ENCODE results near the gene PGAP6. TPM values are rescaled to one million over a fixed set of nuclear protein-coding genes. Genes with fewer than 3 reads are reported as not detected.
"Not testable (repeated sequence)": the region's sequence is repeated elsewhere in the genome, so short reads cannot be mapped to it uniquely, and the experiment has no call there.

Gene PGAP6
- total and polyA plus RNA-seq, 2 of the 13 experiments (the other 11 are each of a cell fraction or from before 2014, with no cell fraction given) = 52.7 to 136 TPM

DNA sequence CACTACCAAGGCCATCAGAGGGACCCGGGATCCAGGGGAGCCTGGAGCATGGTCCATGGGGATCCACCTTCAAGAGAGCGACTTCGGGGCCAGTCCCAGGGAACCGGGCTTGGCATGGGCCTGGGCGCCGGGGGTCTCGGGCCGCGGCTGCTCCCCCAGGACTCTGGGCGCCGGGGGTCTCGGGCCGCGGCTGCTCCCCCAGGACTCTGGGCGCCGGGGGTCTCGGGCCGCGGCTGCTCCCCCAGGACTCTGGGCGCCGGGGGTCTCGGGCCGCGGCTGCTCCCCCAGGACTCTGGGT is 19.1 kb downstream of the PGAP6 start:
- CTCF ChIA-PET (ENCODE audit: low intra/inter-chr PET ratio, low total read pairs) = interaction anchor here (0.5 to 1.4 kb wide), 4 partner anchors 59 to 297 kb away, joined by 3 to 8 read pairs (median 5); no protein-coding TSS in a partner anchor

DNA sequence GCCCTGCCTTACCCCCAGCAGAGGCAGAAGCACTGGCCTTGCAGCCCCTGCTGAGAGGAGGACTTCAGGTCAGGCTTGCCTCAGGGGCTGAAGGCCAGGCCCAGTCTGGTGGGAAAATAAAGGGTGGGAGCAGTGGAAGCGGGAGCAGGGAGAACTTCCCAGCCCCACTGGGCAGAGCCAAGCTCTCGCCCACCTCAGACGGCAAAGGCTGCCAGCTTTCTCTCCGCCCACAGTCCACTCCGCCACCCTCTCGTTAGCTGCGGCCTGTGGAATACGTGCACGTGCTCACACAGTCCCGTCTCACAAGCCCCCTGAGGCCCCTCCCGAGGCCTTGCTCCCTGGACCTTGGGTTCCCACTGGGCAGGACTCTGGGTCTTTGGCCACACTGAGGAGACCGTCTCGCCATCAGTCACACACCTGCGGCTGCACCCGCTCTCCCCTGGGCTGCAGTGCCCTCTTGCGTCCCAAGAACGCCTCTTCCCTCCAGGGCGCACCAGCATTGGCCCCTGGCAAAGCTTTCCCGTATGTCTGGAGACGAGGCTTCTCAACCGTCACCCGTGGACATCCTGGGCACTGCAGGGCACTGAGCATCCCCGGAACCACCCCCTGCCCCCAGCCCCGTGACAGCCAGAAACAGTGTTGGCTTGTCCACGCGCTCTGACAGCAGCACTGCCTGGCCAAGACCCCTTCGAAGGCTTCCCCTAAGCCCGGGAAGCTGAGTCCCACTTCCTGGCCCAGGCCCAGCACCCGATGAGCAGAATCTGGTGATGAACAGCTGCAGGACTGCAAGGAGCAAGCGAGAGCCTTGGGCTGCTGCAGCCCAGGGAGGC is 19.7 kb downstream of the PGAP6 start:
- peak overlapping the region; percentile 45 for H3K27ac ChIP-seq (ENCODE audit: extremely low read length, insufficient read depth, low read length)
- peak overlapping the region; percentile 90 for H3K4me2 ChIP-seq (ENCODE audit: low read depth, low read length)
- peaks cover 0 to 5% of the 10 kb centered on the region in 2 experiments; a peak in 1 of 5 replicates for H3K36me3 ChIP-seq (replicated peaks in 1 of 2; ENCODE audit: control insufficient read depth in 1 of 2, insufficient read depth in 2 of 2, low read length in 2 of 2)
- DNase-seq (ENCODE audit: low spot score) (peak; percentile 75), ATAC-seq (peak; percentile 79), FAIRE-seq (peak; percentile 60)
- intact Hi-C loops (cut with micrococcal nuclease; ENCODE audit: unreplicated experiment) = loop anchor here (1.0 to 5.0 kb wide), 3 partner anchors 90 to 245 kb away; partner anchors contain the start of gene LUC7L
- H3K4me1 ChIP-seq (ENCODE audit: insufficient read depth, low read length) = peaks cover 89% of the 10 kb centered on the region
- H4K20me1 ChIP-seq (ENCODE audit: insufficient read depth, low read length) = no peaks in the 10 kb centered on the region
- H2AFZ ChIP-seq (ENCODE audit: low read length) = no peak overlapping the region
- H3K27me3 ChIP-seq (ENCODE audit: control insufficient read depth in 1 of 2, insufficient read depth in 2 of 2, low read length in 2 of 2) = peaks cover 1 to 13% of the 10 kb centered on the region in 2 experiments; a peak in 4 of 5 replicates
- CTCF ChIA-PET (ENCODE audit: low intra/inter-chr PET ratio, low total read pairs) = interaction anchor here (0.5 to 1.4 kb wide), 4 partner anchors 58 to 296 kb away, joined by 3 to 8 read pairs (median 5); no protein-coding TSS in a partner anchor
- no TSS peak for BruUV-seq (replicated peaks)
- in situ Hi-C loops (cut with HindIII; ENCODE audit: extremely low pct_ligation_motif_present, low pct_unique_long_range_greater_than_20kb) = loop anchor here (5.0 kb wide), 1 partner anchor 90 kb away; no protein-coding TSS in a partner anchor
- peak overlapping the region; percentile 8 to 73 (median 13); a peak in 2 of 6 replicates for H3K4me3 ChIP-seq (replicated peaks in 1 of 3; ENCODE audit: insufficient read depth in 1 of 3, low read depth in 2 of 3, low read length in 3 of 3)
- H3K79me2 ChIP-seq (ENCODE audit: insufficient read depth, low read length) = no peaks in the 10 kb centered on the region
- POLR2A ChIA-PET = interaction anchor here (1.0 to 2.7 kb wide), 4 partner anchors 9 to 20 kb away, joined by 3 to 15 read pairs (median 4); partner anchors contain the start of genes AXIN1 and MRPL28
- H3K9ac ChIP-seq (ENCODE audit: insufficient read depth, low read depth, low read length) = peak overlapping the region; percentile 7; the same call in 1 of the 2 replicates
- WGBS (ENCODE audit: low lambda C conversion rate) = 10% methylated on average over 2 of the region's 30 CpGs
- no peaks in the 10 kb centered on the region for H3K9me3 ChIP-seq (ENCODE audit: low read length)
- TF ChIP-seq TRIM24 (CRISPR knock-in tag; IDR thresholded peaks at IDR 0.05) (no peak), THAP11 (CRISPR knock-in tag; IDR thresholded peaks at IDR 0.05) (peak; percentile 67; the same call in 1 of the 2 replicates), ZSCAN20 (CRISPR knock-in tag; IDR thresholded peaks at IDR 0.05; ENCODE audit: borderline replicate concordance) (no peak), ZMYM3 (CRISPR knock-in tag; IDR thresholded peaks at IDR 0.05) (peak; percentile 84; the same call in 1 of the 2 replicates), ERF (CRISPR knock-in tag; IDR thresholded peaks at IDR 0.05) (peak; percentile 75), FLYWCH1 (CRISPR knock-in tag; IDR thresholded peaks at IDR 0.05) (no peak), GLI4 (CRISPR knock-in tag; IDR thresholded peaks at IDR 0.05; ENCODE audit: borderline replicate concordance) (peak; percentile 69; the same call in 1 of the 2 replicates), GABPB1 (CRISPR knock-in tag; IDR thresholded peaks at IDR 0.05) (peak; percentile 51; the same call in 1 of the 2 replicates), SMAD3 (CRISPR knock-in tag; IDR thresholded peaks at IDR 0.05) (no peak)
- TF ChIP-seq, protein P1, sequence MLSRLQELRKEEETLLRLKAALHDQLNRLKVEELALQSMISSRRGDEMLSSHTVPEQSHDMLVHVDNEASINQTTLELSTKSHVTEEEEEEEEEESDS (CRISPR knock-in tag; IDR thresholded peaks at IDR 0.05; ENCODE audit: borderline replicate concordance) = 0 out of 2 replicates have a peak, but pooled peaks have one; percentile 66
- TF ChIP-seq, protein P2, sequence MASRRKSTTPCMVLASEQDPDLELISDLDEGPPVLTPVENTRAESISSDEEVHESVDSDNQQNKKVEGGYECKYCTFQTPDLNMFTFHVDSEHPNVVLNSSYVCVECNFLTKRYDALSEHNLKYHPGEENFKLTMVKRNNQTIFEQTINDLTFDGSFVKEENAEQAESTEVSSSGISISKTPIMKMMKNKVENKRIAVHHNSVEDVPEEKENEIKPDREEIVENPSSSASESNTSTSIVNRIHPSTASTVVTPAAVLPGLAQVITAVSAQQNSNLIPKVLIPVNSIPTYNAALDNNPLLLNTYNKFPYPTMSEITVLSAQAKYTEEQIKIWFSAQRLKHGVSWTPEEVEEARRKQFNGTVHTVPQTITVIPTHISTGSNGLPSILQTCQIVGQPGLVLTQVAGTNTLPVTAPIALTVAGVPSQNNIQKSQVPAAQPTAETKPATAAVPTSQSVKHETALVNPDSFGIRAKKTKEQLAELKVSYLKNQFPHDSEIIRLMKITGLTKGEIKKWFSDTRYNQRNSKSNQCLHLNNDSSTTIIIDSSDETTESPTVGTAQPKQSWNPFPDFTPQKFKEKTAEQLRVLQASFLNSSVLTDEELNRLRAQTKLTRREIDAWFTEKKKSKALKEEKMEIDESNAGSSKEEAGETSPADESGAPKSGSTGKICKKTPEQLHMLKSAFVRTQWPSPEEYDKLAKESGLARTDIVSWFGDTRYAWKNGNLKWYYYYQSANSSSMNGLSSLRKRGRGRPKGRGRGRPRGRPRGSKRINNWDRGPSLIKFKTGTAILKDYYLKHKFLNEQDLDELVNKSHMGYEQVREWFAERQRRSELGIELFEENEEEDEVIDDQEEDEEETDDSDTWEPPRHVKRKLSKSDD (CRISPR knock-in tag; IDR thresholded peaks at IDR 0.05; ENCODE audit: low read depth) = peak; percentile 62; the same call in 1 of the 2 replicates

More for the DNA sequence above, 19.1 kb downstream of the PGAP6 start:
- Histone ChIP-seq H3K27me3 (ENCODE audit: control insufficient read depth in 1 of 2, insufficient read depth in 2 of 2, low read length in 2 of 2) (peaks cover 1 to 13% of the 10 kb centered on the region in 2 experiments; a peak in 4 of 5 replicates), H3K4me3 (replicated peaks in 1 of 3; ENCODE audit: insufficient read depth in 1 of 3, low read depth in 2 of 3, low read length in 3 of 3) (peak overlapping the region; percentile 8 to 73 (median 13); a peak in 3 of 6 replicates), H3K9ac (ENCODE audit: insufficient read depth, low read depth, low read length) (peak overlapping the region; percentile 7; the same call in 1 of the 2 replicates), H3K4me1 (ENCODE audit: insufficient read depth, low read length) (peaks cover 85% of the 10 kb centered on the region), H3K4me2 (ENCODE audit: low read depth, low read length) (peak overlapping the region; percentile 90)
- not testable (repeated sequence) for H3K36me3 ChIP-seq (replicated peaks in 1 of 2; ENCODE audit: control insufficient read depth in 1 of 2, insufficient read depth in 2 of 2, low read length in 2 of 2); H3K27ac ChIP-seq (ENCODE audit: extremely low read length, insufficient read depth, low read length); BruUV-seq (replicated peaks); H3K79me2 ChIP-seq (ENCODE audit: insufficient read depth, low read length); H4K20me1 ChIP-seq (ENCODE audit: insufficient read depth, low read length); DNase-seq (ENCODE audit: low spot score); H3K9me3 ChIP-seq (ENCODE audit: low read length); FAIRE-seq; H2AFZ ChIP-seq (ENCODE audit: low read length)
- ATAC-seq = peak; percentile 7
- POLR2A ChIA-PET = interaction anchor here (1.0 to 2.7 kb wide), 4 partner anchors 8 to 21 kb away, joined by 3 to 15 read pairs (median 4); partner anchors contain the start of genes AXIN1 and MRPL28
- TF ChIP-seq ZNF563 (CRISPR knock-in tag; IDR thresholded peaks at IDR 0.05) = 0 out of 2 replicates have a peak, but pooled peaks have one; percentile 50
- intact Hi-C loops (cut with micrococcal nuclease; ENCODE audit: unreplicated experiment) (loop anchor here (1.0 to 5.0 kb wide), 3 partner anchors 90 to 245 kb away; partner anchors contain the start of gene LUC7L), in situ Hi-C loops (cut with HindIII; ENCODE audit: extremely low pct_ligation_motif_present, low pct_unique_long_range_greater_than_20kb) (loop anchor here (5.0 kb wide), 1 partner anchor 90 kb away; no protein-coding TSS in a partner anchor)
- WGBS (ENCODE audit: low lambda C conversion rate) = no CpG with 5 or more reads among the region's 24 CpGs
